Measurements from ENCODE around the gene ELOVL2. TPM values are rescaled to one million over a fixed set of nuclear protein-coding genes. Genes with fewer than 3 reads are reported as not detected.

Gene ELOVL2
- total RNA-seq, 1 experiment from 2014 or later: 0.07 TPM

- TF ChIP-seq ZNF274 (IDR thresholded peaks at IDR 0.05; ENCODE audit: low read depth, low read length): no peak
Observed at GRCh38 chr6:11050731-11051130, 6.6 kb upstream of the ELOVL2 start (continued).

DNA sequence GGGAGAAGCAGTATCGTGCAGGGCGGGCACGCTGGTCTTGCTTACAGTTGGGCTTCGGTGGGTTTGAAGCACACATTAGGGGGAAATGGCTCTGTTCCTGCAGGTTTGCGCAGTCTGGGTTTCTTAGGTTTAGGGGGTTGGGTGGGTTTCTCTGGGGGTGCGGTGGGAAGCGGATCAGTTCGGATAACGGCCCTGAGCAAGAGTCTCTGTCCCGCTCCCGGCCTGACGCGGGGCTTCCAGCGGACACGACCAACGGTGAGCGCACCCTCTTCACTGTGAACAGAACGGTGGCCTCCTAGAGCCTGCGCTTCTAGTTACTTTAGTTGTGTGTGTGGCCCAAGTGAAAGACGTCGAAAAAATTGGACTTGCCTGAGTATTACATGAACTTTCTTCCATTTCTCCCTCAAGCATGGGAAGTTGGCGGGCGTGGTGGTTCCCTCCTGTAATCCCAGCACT is 635 bp upstream of the ELOVL2 start:
- RAD21 ChIA-PET (ENCODE audit: low non-redundant PET in 1 of 2, low total read pairs in 2 of 2, uncharacterized antibody in 2 of 2, unreplicated experiment in 2 of 2): no interaction called here
- no TSS peak for BruUV-seq (replicated peaks)
- no peaks in the 10 kb centered on the region for H4K20me1 ChIP-seq (ENCODE audit: insufficient read depth)
- no peaks in the 10 kb centered on the region for H3K9me3 ChIP-seq (ENCODE audit: control insufficient read depth in 1 of 2, insufficient read depth in 1 of 2, low read depth in 1 of 2, low read length in 2 of 2)
- POLR2A ChIA-PET: no interaction called here
- no peaks in the 10 kb centered on the region for H3K36me3 ChIP-seq (ENCODE audit: control insufficient read depth in 1 of 2, insufficient read depth in 2 of 2, low read length in 2 of 2)
- H3K27me3 ChIP-seq (ENCODE audit: insufficient read depth, low read length): no peaks in the 10 kb centered on the region
- H3K4me1 ChIP-seq (ENCODE audit: control insufficient read depth in 1 of 2, insufficient read depth in 2 of 2, low read length in 2 of 2): no peaks in the 10 kb centered on the region
- H3K4me2 ChIP-seq (ENCODE audit: low read length): no peak overlapping the region
- intact Hi-C loops (cut with micrococcal nuclease): no loop called here
- no peak for DNase-seq (ENCODE audit: low read depth, low spot score)
- no peak overlapping the region for H3K27ac ChIP-seq (ENCODE audit: low read depth, low read length)
- H3K79me2 ChIP-seq (ENCODE audit: insufficient read depth, low read length): no peaks in the 10 kb centered on the region
- no peak overlapping the region for H3K9ac ChIP-seq (ENCODE audit: low read length)
- CTCF ChIA-PET: no interaction called here
- no peak for ATAC-seq
- no peak overlapping the region for H3K4me3 ChIP-seq (replicated peaks in 1 of 2; ENCODE audit: low read depth in 1 of 2, low read length in 2 of 2)
- no peak overlapping the region for H2AFZ ChIP-seq (ENCODE audit: low read depth, low read length, poor library complexity, severe bottlenecking)
- TF ChIP-seq ZNF274 (IDR thresholded peaks at IDR 0.05; ENCODE audit: low read depth, low read length): no peak
- H3K9me2 ChIP-seq (ENCODE audit: insufficient read depth): no peaks in the 10 kb centered on the region

- Histone ChIP-seq H3K9me2 (ENCODE audit: insufficient read depth) (no peaks in the 10 kb centered on the region), H3K79me2 (ENCODE audit: insufficient read depth, low read length) (no peaks in the 10 kb centered on the region), H3K4me1 (ENCODE audit: control insufficient read depth in 1 of 2, insufficient read depth in 2 of 2, low read length in 2 of 2) (no peaks in the 10 kb centered on the region), H3K27ac (ENCODE audit: low read depth, low read length) (no peak overlapping the region), H3K9ac (ENCODE audit: low read length) (no peak overlapping the region), H3K27me3 (ENCODE audit: insufficient read depth, low read length) (no peaks in the 10 kb centered on the region), H3K9me3 (ENCODE audit: control insufficient read depth in 1 of 2, insufficient read depth in 1 of 2, low read depth in 1 of 2, low read length in 2 of 2) (no peaks in the 10 kb centered on the region), H2AFZ (ENCODE audit: low read depth, low read length, poor library complexity, severe bottlenecking) (no peak overlapping the region), H3K4me3 (replicated peaks in 1 of 2; ENCODE audit: low read depth in 1 of 2, low read length in 2 of 2) (no peak overlapping the region), H3K36me3 (ENCODE audit: control insufficient read depth in 1 of 2, insufficient read depth in 2 of 2, low read length in 2 of 2) (no peaks in the 10 kb centered on the region), H4K20me1 (ENCODE audit: insufficient read depth) (no peaks in the 10 kb centered on the region), H3K4me2 (ENCODE audit: low read length) (no peak overlapping the region)
- no peak for TF ChIP-seq SP1 (IDR thresholded peaks at IDR 0.05; ENCODE audit: low read depth)
- no peak for TF ChIP-seq EZH2phosphoT487 (IDR thresholded peaks at IDR 0.05; ENCODE audit: borderline replicate concordance)
- no peak for TF ChIP-seq TCF7L2 (IDR thresholded peaks at IDR 0.05; ENCODE audit: borderline replicate concordance, extremely low read depth, insufficient read depth, insufficient read length)
- TF ChIP-seq, protein P1, sequence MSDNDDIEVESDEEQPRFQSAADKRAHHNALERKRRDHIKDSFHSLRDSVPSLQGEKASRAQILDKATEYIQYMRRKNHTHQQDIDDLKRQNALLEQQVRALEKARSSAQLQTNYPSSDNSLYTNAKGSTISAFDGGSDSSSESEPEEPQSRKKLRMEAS (IDR thresholded peaks at IDR 0.05): no peak
- TF ChIP-seq EZH2 (IDR thresholded peaks at IDR 0.05): no peak
- no peak for TF ChIP-seq EGR1 (IDR thresholded peaks at IDR 0.05; ENCODE audit: low read depth)
- POLR2A ChIA-PET: no interaction called here
- no TSS peak for BruUV-seq (replicated peaks)
- intact Hi-C loops (cut with micrococcal nuclease): no loop called here
- ATAC-seq (no peak), DNase-seq (ENCODE audit: low read depth, low spot score) (no peak)
- CTCF ChIA-PET: no interaction called here
- RAD21 ChIA-PET (ENCODE audit: low non-redundant PET in 1 of 2, low total read pairs in 2 of 2, uncharacterized antibody in 2 of 2, unreplicated experiment in 2 of 2): no interaction called here
Observed at GRCh38 chr6:11043378-11043960, 636 bp downstream of the ELOVL2 start.
